H9 (cell line): ENCODE data around the gene CPA3. TPM values are rescaled to one million over a fixed set of nuclear protein-coding genes. Genes with fewer than 3 reads are reported as not detected.

Source experiments
- DNase-seq: peaks from one replicate; pipeline ENCODE4 v3.0.0-alpha.2; 2017
- H2AFZ ChIP-seq: one replicate; pipeline ENCODE4 v1.6.1; 2013; ENCODE audit warnings: mild to moderate bottlenecking, low read length, control low read depth, moderate library complexity
- H2AK5ac ChIP-seq: 2 replicates; pipeline ENCODE4 v1.6.1; 2013; ENCODE audit warnings: low read length, control low read depth, mixed read lengths; ENCODE audit not compliant: insufficient read length
- H2BK120ac ChIP-seq: one replicate; pipeline ENCODE4 v1.6.1; 2013; ENCODE audit warnings: low read depth, mild to moderate bottlenecking, low read length, control low read depth, inconsistent platforms; ENCODE audit not compliant: poor library complexity, severe bottlenecking
- H2BK12ac ChIP-seq: 2 replicates; pipeline ENCODE4 v1.6.1; 2013; ENCODE audit warnings: low read length, control low read depth, mixed read lengths, low read depth; ENCODE audit not compliant: insufficient read length
- H2BK15ac ChIP-seq: 2 replicates; pipeline ENCODE4 v1.6.1; 2013; ENCODE audit warnings: low read depth, low read length, control low read depth
- H2BK20ac ChIP-seq: one replicate; pipeline ENCODE4 v1.6.1; 2013; ENCODE audit warnings: low read depth, mild to moderate bottlenecking, low read length, control low read depth, inconsistent platforms; ENCODE audit not compliant: poor library complexity, severe bottlenecking
- H2BK5ac ChIP-seq: 2 replicates; pipeline ENCODE4 v1.6.1; 2013; ENCODE audit warnings: low read length, control low read depth, mixed read lengths; ENCODE audit not compliant: insufficient read length
- H3K14ac ChIP-seq: 2 replicates; pipeline ENCODE4 v1.6.1; 2013; ENCODE audit warnings: low read length, control low read depth; ENCODE audit not compliant: insufficient read depth
- H3K18ac ChIP-seq: 2 replicates; pipeline ENCODE4 v1.6.1; 2013; ENCODE audit warnings: low read depth, mild to moderate bottlenecking, mixed read lengths, low read length, control low read depth; ENCODE audit not compliant: insufficient read length
- H3K23ac ChIP-seq: 2 replicates; pipeline ENCODE4 v1.6.1; 2013; ENCODE audit warnings: low read length, control low read depth, mixed read lengths, low read depth; ENCODE audit not compliant: insufficient read length
- H3K23me2 ChIP-seq: 2 replicates; pipeline ENCODE4 v1.6.1; 2013; ENCODE audit warnings: low read depth, mild to moderate bottlenecking, mixed read lengths, low read length, control low read depth; ENCODE audit not compliant: insufficient read length, poor library complexity, severe bottlenecking
- H3K27ac ChIP-seq: 2 replicates; pipeline ENCODE4 v1.5.1; 2013; ENCODE audit warnings: low read length, control low read depth, mixed read lengths, low read depth; ENCODE audit not compliant: insufficient read length
- H3K27me3 ChIP-seq: 2 replicates; pipeline ENCODE4 v1.6.1; 2013; ENCODE audit warnings: low read length, control low read depth, inconsistent platforms; ENCODE audit not compliant: insufficient read depth
- H3K4ac ChIP-seq: 2 replicates; pipeline ENCODE4 v1.6.1; 2013; ENCODE audit warnings: low read depth, mild to moderate bottlenecking, control low read depth, inconsistent platforms, low read length, moderate library complexity
- H3K4me1 ChIP-seq: 2 replicates; pipeline ENCODE4 v1.6.1; 2013; ENCODE audit warnings: low read length, control low read depth, inconsistent platforms; ENCODE audit not compliant: insufficient read depth
- H3K4me2 ChIP-seq: 2 replicates; pipeline ENCODE4 v1.6.1; 2013; ENCODE audit warnings: low read length, control low read depth, mixed read lengths; ENCODE audit not compliant: insufficient read length, insufficient read depth
- H3K56ac ChIP-seq: 2 replicates; pipeline ENCODE4 v1.6.1; 2013; ENCODE audit warnings: low read depth, mild to moderate bottlenecking, mixed read lengths, low read length, control low read depth; ENCODE audit not compliant: insufficient read length
- H3K79me1 ChIP-seq: 2 replicates; pipeline ENCODE4 v1.6.1; 2013; ENCODE audit warnings: low read depth, mild to moderate bottlenecking, moderate library complexity, low read length, control low read depth, inconsistent platforms; ENCODE audit not compliant: insufficient read depth, poor library complexity, severe bottlenecking
- H3K79me2 ChIP-seq: 2 replicates; pipeline ENCODE4 v1.6.1; 2013; ENCODE audit warnings: low read length, control low read depth, inconsistent platforms; ENCODE audit not compliant: insufficient read depth
- H3K9ac ChIP-seq: 2 replicates; pipeline ENCODE4 v1.6.1; 2013; ENCODE audit warnings: low read length, control low read depth, mixed read lengths; ENCODE audit not compliant: insufficient read length; ENCODE audit errors: extremely low read depth
- H3K9me3 ChIP-seq: one replicate; pipeline ENCODE4 v1.6.1; 2013; ENCODE audit warnings: low read depth, low read length, inconsistent platforms; ENCODE audit not compliant: control insufficient read depth
- H3T11ph ChIP-seq: one replicate; pipeline ENCODE4 v1.6.1; 2013; ENCODE audit warnings: mild to moderate bottlenecking, low read length, control low read depth, inconsistent platforms
- H4K20me1 ChIP-seq: one replicate; pipeline ENCODE4 v1.6.1; 2013; ENCODE audit not compliant: control insufficient read depth, insufficient read length, insufficient read depth
- H4K5ac ChIP-seq: 2 replicates; pipeline ENCODE4 v1.6.1; 2013; ENCODE audit warnings: low read depth, mild to moderate bottlenecking, mixed read lengths, low read length, control low read depth; ENCODE audit not compliant: insufficient read length
- H4K8ac ChIP-seq: replicated peaks from 2 replicates; pipeline ENCODE4 v1.6.1; 2013; ENCODE audit warnings: low read length, control low read depth, mixed read lengths, low read depth; ENCODE audit not compliant: insufficient read length
- H4K91ac ChIP-seq: 2 replicates; pipeline ENCODE4 v1.6.1; 2013; ENCODE audit warnings: low read depth, mild to moderate bottlenecking, moderate library complexity, mixed read lengths, low read length, control low read depth; ENCODE audit not compliant: insufficient read length
- H3K27ac Mint-ChIP-seq, 3 experiments: 2 replicates in 2 of 3; 3 replicates in 1 of 3; pipeline ENCODE4 v1.8.0; 2020 to 2021; ENCODE audit warnings: mixed read lengths in 3 of 3, mild to moderate bottlenecking in 1 of 3, moderate library complexity in 1 of 3
- H3K27me3 Mint-ChIP-seq: 2 replicates; pipeline ENCODE4 v1.8.0; 2021; ENCODE audit warnings: low read depth, mild to moderate bottlenecking, moderate library complexity, mixed read lengths
- H3K36me3 Mint-ChIP-seq, 3 experiments: 2 replicates in 2 of 3; 3 replicates in 1 of 3; pipeline ENCODE4 v1.8.0; 2020 to 2021; ENCODE audit warnings: low read depth in 3 of 3, mixed read lengths in 3 of 3; ENCODE audit not compliant: insufficient read depth in 1 of 3
- H3K4me1 Mint-ChIP-seq, 2 experiments: 2 replicates each; pipeline ENCODE4 v1.8.0; 2020; ENCODE audit warnings: mixed read lengths in 2 of 2
- H3K4me3 Mint-ChIP-seq, 2 experiments: 2 replicates in 1 of 2; 3 replicates in 1 of 2; pipeline ENCODE4 v1.8.0; 2020 to 2021; ENCODE audit warnings: mild to moderate bottlenecking in 2 of 2, mixed read lengths in 2 of 2, moderate library complexity in 1 of 2
- H3K9me3 Mint-ChIP-seq, 2 experiments: 2 replicates in 1 of 2; 3 replicates in 1 of 2; pipeline ENCODE4 v1.8.0; 2020; ENCODE audit warnings: mild to moderate bottlenecking in 2 of 2, mixed read lengths in 2 of 2, moderate library complexity in 1 of 2
- CTCF ChIP-seq: fragments of 200-600 bp; sonication (generic); conservative IDR thresholded peaks from 3 replicates; pipeline ENCODE4 v1.8.0; 2021; ENCODE audit warnings: antibody characterized with exemption, mild to moderate bottlenecking
- WGBS: extraction: QIAGEN DNeasy Blood & Tissue Kit; methylation state at CpG from one replicate; pipeline ENCODE4 v1.1.7; 2013; ENCODE audit warnings: missing lambda C conversion rate, low lambda C conversion rate, mixed read lengths; ENCODE audit not compliant: insufficient read length; ENCODE audit errors: extremely low coverage; 5-methylcytosine and 5-hydroxymethylcytosine counted together
- total RNA-seq: library from RNA; stranded (reverse); gene quantifications from 2 replicates; pipeline ENCODE4 v1.2.1, GENCODE V29; 2021

CPA3 gene
- total RNA-seq, 1 experiment from 2014 or later: not detected

GRCh38 chr3:148815316-148816110 lies 49.6 kb upstream of the CPA3 start:
- H4K5ac ChIP-seq: no peak overlapping the region
- H2BK5ac ChIP-seq: no peak overlapping the region
- no peaks in the 10 kb centered on the region for H3K4me1 ChIP-seq
- H4K20me1 ChIP-seq: no peaks in the 10 kb centered on the region
- H4K91ac ChIP-seq: no peak overlapping the region
- H3K4me2 ChIP-seq: no peak overlapping the region
- H3K9me3 ChIP-seq: no peaks in the 10 kb centered on the region
- no peak overlapping the region for H2BK120ac ChIP-seq
- H2BK12ac ChIP-seq: no peak overlapping the region
- no peak overlapping the region for H3K18ac ChIP-seq
- no peak overlapping the region for H2BK15ac ChIP-seq
- no peaks in the 10 kb centered on the region for H3K27me3 ChIP-seq
- H2AFZ ChIP-seq: no peak overlapping the region
- no peak overlapping the region for H3K23ac ChIP-seq
- no peak for DNase-seq
- no CpG with 5 or more reads among the region's 11 CpGs for WGBS
- H3K4me3 Mint-ChIP-seq: no peak overlapping the region
- H3K79me2 ChIP-seq: no peaks in the 10 kb centered on the region
- no peaks in the 10 kb centered on the region for H3K79me1 ChIP-seq
- H3K9ac ChIP-seq: no peak overlapping the region
- peaks cover 2 to 7% of the 10 kb centered on the region in 2 experiments; a peak in 3 of 5 replicates for H3K9me3 Mint-ChIP-seq
- no peak overlapping the region for H2BK20ac ChIP-seq
- no peak for TF ChIP-seq CTCF
- H3K4ac ChIP-seq: no peak overlapping the region
- H3K56ac ChIP-seq: no peak overlapping the region
- H3K27ac ChIP-seq: no peak overlapping the region
- H3T11ph ChIP-seq: no peak overlapping the region
- H2AK5ac ChIP-seq: no peak overlapping the region
- no peak overlapping the region; a peak in 1 of 7 replicates for H3K27ac Mint-ChIP-seq
- no peak overlapping the region for H3K14ac ChIP-seq
- H3K27me3 Mint-ChIP-seq: no peaks in the 10 kb centered on the region
- H4K8ac ChIP-seq: no peak overlapping the region
- peaks cover 0 to 9% (median 0%) of the 10 kb centered on the region in 3 experiments; a peak in 2 of 7 replicates for H3K36me3 Mint-ChIP-seq
- H3K4me1 Mint-ChIP-seq: peaks cover 8% of the 10 kb centered on the region in 2 experiments
- H3K23me2 ChIP-seq: no peaks in the 10 kb centered on the region
